GDM1 (cell line): ENCODE data around the gene ABAT.
"Not testable (repeated sequence)": the region's sequence is repeated elsewhere in the genome, so short reads cannot be mapped to it uniquely, and the experiment has no call there.

Source experiments
- DNase-seq: peaks from one replicate; lab custom pipeline; 2025; lab: John Stamatoyannopoulos, UW

ABAT gene

DNA sequence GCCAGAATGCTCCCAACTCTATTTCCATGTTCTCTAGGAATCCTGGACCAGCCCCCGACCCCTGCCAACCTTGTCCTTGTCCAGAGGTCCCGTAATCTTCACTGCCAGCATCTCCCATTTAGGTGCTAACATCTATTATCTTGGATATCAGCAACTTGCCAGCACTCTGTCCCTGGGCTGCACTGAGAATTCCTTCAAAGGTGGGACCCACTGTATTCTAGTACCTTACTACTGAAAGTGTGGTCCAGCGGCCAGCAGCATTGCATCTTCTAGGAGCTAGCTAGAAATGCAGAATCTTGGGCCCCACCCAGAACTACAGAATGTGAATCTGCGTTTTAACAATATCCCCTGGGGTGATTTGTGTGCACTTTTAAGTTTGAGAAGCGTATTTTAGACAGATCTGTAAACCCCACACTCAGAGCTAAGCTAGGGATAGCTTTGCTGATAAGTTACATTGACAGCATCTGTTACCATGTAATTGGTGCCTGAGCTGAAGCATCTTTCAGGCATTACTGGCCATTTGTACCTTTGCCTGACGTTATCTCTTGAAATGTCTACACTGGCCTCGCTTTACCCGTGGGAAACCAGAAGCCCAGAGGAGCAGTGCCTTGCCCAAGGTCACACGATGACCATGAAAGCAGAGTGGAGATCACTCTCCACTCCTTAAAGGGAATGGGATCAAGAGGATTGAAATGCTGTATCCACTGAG, 8.3 kb downstream of the ABAT start:
- no peak for DNase-seq

DNA sequence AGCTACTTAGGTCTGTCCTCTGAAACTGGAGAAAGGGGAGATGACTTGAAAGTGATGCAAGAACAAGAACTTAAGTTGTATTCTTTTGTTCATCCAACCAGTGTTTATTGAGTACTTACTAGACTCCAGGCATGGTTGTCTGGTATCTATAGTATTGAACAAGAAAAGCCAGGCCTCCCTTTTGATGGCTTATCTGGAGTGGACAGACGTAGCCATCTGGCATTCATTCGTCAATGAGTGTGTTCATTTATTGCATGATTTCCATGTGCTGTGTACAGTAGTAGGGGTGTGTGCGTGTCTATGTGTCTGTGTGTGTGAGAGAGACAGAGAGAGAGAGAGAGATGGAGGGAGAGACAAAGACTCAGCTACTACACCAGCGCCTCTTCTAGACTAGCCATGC, 9.2 kb downstream of the ABAT start:
- no peak for DNase-seq

DNA sequence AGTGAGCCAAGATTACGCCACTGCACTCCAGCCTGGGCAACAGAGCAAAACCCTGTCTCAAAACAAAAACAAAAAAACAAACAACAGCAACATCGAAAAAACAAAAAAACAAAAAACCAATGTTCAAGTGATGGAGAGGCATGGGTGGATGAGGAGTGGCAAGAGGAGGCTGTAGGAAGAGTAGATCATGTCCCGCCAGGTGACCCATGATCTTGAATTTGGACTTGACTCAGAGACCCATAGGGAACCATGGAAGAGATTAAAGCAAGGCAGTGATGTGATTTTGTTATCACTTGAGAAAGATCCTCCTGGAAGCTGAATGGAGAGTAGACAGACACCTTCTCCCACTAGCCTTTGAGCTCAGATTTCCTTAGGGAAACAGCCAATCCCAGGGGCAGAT, 11.2 kb downstream of the ABAT start:
- DNase-seq = no peak

DNA sequence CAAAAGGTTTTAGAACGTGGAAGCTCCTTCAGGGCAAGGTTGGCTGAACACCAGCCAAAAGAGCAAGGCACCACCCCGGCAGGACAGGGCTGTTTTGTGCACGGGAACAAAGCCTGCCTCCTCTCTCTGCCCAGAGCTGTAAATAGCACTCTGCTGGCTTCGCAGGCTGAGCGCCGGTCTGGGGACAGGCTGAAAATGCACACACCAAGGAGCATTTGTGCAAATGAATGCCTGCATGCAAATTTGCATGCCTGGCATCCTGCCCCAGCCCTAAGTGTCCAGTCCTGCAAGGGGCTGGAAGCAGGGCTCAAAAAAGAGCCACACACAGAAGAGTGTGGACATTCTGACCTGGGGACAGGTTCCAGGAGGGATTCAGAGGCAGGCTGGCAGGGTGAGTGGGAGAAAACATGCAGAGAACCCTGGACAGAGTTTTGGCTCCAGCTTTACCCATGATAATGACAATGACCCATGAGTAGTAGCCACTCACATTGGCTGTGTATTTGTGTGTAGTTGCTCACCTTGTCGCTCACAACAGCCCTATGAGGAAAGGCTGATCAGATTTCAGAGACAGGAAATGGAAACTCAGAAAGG, 11.7 kb downstream of the ABAT start:
- DNase-seq = no peak

DNA sequence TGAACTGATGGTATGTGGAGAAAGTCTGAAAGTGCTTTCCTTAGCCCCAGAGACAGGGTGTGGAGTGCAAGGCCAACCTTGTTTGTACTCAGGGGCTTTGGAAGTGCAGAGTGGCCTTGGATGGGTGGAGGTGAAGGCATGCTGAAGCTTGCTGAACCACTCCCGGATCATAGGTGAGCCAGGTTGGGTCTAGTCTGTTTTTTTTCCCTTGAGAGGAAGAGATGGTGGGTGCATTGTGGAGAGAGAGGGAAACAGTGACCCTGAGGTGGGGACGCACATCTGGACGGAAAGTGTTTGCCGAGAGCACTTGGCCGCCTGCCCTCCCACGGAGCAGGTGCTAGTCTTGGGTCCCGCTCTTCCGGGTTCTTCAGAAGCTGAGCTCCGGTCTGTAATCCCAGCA, 12.5 kb downstream of the ABAT start:
- no peak for DNase-seq

DNA sequence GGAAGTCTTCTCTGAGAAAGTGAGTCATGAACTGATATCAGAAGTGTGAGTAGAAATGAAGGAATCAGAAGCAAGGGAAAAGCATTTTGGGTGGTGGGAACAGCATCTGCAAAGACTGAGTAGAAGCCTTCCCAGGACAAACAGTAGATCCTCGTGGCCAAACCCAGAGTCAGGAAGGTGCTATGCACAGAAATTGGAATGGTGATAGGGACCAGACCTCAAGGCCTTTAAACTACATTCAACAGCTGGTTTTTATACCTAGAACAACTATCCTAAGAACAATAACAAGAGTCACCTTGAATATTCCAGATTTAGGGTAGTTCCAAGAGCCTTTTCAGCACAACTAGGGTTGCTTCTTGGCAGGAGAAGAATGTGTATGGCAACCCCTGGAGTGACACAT, 15.3 kb downstream of the ABAT start:
- DNase-seq = no peak

DNA sequence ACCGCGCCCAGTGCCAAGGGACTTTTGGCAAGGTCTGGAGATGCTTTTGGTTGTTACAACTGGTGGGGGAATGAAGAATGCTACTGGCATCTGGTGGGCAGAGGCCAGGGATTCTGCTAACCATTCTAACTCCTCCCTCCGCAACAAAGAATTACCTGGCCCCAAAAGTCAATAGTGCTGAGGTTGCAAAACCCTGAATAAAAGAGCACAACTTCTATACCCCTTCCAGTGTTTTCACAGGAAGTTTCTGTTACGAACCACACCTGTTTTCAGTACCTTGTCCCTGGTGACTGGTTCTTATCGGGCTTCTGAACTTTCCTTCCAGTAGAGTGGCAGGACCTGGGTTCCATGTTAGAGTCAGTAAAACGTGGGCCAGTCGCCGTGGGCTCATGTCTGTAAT, 17.3 kb downstream of the ABAT start:
- DNase-seq = no peak

DNA sequence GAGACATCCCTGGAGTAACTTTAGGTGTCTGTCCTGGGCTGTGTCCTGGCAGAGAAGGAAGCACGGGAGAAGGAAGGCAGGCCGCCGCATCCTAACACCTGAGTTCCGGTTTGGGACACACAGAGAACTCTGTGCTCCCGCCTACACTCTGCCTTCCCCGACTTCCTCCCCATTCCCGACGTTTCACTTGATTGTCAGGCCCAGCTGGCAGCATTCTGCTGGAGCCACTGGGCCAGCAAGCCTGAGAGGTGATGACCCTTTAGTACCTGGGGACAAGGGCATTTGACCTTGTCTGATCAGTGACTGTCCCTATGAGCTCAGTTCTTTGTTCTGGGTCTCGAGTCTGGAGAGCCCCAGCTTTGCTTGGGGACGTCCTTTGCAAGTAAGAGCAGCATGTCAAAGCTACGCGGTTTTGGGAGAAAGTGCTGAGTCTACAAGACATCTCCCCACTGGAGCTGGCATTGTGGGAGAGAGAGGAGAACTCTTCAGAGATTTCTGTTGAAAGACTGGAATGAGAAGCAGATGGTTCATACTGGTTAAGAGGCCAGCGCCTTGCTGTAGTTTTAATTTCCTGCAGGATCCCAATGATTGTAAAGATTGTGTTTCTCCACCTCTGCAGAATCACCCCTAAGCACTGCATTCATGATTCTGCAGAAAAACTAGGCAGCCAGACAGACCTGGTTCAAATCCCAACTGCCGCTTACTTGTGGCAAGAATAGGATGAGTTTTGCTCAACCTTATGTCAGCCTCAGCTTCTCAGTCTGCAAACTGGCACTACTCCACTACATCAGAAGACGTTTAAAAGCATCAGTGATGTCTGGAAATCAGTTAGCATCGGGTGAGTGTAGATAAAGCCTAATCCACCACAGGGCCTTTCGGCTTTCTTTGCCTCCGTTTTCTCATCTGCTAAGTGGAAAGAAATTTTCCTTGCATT, 20.6 kb downstream of the ABAT start:
- no peak for DNase-seq

DNA sequence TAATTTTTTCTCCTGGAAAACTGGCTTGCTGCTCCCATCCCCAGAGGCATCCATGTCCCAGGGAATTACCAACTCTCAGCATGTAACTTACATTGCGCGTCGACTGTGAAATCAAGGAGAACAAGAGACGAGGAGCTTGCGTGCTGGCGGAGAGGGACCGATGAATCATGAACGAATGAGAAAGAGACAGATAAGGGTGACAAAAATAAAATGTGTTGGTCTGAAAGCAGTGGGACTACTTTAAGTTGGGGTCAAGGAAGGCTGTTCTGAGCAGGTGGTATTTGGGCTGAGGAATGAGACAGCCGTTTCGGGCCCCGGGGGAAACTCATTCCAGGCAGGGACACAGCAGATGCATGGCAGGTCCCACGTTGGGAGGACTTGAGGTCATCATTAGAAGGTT, 22.5 kb downstream of the ABAT start:
- DNase-seq = no peak

DNA sequence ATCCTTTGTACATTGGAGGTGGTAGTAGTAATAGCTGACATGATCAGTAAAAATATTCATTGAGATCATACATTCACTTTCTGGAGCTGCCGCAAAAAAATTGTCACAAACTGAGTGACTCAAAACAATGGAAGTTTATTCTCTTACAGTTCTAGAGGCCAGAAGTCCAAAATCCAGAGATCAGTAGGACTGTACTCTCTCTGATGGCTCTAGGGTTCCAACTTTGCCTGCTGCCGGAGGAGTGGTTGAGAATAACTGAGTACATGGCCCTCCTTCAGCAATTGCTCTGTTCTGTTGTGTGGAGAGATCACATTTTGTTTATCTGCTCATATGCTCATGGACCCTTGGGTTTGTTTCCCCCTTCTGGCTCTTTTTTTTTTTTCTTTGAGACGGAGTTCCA, 23.5 kb downstream of the ABAT start:
- no peak for DNase-seq

DNA sequence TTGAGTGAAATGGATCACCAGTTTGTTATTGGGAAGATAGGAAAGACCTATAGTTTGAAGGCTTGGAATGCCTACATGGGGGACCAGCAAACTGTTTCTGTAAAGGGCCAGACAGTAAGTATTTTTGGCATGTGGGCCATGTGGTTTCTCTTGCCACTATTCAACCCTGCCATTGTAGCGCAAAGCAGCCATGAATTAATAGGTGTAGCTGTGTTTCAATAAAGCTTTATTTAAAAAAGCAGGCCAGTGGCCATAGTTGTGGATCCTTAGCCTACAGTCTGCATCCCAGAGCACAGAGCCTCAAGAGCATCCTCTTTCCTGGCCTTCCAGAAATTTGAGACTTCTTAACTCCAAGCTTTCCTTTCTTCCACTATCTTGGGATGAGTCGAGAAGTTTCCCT, 29.3 kb downstream of the ABAT start:
- DNase-seq = no peak

DNA sequence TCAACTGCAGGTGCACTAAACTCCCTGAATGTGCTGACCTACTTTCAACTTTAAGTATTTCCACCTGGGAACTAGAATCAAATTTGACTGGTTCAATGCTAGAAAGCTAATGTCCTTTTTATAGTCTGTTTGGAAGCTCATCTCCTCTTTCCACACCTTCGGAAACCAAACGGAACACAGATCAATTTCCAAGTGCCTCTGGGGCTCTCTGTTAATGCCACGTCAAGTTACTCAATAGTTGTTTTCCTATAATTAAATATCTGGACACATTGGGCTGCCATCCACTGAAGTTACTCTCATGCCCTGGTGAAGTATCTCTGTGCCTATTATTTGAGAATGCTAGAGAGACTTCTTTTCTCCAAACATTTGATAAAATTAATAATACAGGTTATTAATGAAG, 29.7 kb downstream of the ABAT start:
- DNase-seq = no peak

DNA sequence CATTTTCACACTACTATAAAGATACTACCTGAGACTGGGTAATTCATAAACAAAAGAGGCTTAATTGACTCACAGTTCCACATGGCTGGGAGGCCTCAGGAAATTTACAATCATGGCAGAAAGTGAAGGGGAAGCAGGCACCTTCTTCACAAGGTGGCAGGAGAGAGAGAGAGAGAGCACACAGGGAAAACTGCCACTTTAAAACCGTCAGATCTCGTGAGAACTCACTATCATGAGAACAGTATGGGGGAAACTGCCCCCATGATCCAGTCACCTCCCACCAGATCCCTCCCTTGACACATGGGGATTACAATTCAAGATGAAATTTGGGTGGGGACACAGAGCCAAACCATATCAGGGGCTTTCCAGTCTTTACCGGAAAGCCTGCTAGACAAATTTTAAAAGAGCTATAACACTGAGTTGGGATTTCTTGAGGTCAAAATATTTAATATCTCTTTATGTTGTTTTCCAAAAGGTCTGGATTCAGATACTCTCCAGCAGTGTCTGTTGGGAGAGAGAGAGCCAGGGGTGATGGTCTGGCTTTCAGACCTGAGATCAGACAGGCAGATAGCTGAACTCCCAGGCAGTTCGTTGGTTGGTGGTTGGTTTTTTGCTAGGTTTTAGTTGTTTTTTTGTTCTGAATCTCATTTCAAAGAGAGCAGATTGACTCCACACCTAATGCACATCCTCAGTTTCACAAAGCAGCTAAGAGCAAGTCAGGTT, 30.8 kb downstream of the ABAT start:
- not testable (repeated sequence) for DNase-seq

DNA sequence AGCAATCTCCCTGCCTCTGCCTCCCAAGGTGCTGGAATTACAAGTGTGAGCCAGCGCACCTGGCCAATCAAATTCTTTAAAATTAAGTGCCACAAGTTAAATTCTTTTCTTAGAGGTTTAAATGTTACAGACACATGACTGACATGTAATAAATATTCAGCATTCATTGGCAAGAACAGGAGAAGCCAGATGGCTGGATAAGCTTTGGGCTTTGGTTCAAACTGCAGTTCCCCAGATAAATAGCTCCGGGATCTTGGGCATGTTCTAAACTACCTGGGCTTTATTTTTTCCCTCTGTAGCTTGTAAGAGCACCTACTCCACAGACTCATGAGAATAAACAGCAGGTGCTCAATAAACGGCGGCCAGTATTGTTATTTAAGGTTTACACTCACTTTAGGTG, 34.1 kb downstream of the ABAT start:
- no peak for DNase-seq

DNA sequence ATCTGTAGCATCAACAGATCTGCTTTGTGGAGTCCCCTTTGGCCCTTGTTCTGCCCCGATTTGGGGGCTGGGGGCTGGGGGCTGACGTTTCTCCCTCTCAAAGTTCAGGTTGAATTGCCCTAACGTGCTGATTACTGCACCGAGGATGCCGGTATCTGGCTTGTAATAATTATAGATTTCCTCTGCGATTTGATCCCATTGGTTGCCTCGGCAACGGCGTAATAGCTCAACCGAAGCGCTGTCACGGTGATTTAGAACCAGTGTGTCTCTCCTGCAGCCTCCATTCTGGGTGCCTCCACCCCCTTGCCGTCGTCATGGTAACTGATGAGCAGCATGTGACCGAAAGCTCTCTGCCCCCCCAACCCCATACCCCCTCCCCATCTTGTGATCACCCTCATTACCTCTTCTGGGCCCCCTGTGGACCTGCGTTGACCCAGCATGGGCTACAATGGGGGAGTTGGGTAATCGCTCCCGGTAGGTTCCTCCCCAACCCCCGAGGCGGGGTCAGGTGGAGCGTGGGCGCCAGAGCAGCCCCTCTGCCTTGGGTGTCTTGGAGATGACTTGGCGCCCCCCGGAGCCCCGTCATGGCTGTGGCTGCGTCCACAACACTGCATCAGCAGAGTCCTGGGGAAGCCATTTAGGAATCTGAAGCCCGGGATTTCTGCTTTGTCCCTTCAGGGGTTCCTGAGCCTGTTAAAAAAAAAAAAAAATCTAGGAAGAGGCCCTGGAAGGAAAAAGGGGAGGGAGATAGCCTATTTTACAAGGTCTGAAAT, 38.4 kb downstream of the ABAT start:
- DNase-seq = no peak

DNA sequence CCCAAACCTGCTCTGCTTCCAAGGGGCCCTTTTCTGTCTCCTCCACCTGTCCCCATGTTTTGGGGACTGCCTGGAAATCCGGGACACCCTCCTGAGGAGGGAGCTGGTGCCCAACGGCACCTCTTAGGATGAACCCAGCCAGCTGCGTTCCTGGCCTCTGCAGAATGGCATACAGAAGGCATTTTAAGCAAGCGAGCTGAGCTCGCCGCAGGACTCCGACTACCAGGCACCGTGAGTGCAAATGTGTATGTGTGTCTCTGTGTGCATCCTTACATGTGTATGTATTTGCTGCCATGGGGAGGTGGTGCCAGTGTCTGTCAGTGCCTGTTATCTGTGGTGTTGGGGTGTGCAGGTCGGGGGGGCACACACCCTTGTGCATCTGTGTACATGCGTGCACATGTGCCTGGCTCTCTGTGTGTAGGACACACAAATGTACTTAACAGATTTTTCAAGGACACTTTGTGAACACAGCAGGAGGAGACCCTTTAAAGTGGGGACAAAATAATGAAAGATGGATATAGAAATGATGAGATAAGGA, 39.3 kb downstream of the ABAT start:
- no peak for DNase-seq

DNA sequence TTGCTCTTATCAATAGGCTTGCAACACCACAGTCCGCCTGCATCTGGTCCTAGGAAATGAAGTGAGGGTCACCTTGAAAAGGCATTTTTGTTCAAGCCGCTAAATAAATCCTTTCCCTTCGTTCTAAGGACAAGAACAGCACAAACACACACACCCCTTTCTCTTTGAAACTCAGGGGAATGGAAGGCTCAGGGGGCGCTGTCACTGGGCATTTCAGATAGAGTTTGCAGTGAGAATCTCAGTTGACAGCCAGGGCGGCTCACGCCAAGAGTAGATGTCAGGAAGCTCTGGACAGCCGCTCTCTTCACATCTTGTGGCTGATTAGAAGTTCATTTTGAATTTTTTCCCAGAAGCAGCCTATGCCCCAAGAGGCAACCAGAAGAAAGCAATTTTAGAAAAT, 39.8 kb downstream of the ABAT start:
- DNase-seq = no peak

DNA sequence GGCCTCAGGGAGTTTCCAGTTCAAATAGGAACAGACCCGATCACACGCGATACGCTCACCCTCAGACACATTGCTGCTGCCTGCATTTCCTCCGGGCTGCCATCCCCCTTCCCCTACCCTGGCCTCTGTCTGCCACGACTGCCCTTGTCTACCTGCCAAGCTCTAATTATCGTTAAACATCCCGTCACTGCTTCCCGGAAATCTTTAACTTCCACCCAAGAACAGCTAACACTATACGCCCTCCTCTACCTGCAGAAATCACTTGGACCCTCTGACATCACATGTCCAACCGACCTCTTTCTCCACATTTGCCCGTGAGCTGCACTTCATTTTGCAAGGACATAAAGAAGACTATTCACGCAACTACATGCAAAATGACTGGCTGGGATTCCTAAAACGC, 40.4 kb downstream of the ABAT start:
- no peak for DNase-seq

DNA sequence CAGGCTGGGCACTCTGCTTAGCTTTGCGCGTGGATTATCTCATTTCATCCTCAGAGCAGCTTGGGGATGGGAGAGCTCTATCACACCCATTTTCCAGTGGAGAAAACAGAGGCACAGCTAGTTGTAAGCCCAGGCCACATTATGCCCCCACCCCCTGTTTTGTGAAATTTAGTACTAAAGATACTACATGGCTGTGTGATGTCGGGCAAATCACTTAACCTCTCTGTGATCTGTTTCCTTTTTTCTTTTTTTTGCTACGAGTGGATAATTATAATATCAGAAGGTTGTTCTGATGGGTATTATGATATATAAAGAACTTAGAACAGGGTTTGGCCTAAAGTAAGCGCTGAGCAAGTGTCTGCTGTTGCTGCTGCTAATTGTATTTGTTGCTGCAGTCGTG, 41.6 kb downstream of the ABAT start:
- DNase-seq = no peak

DNA sequence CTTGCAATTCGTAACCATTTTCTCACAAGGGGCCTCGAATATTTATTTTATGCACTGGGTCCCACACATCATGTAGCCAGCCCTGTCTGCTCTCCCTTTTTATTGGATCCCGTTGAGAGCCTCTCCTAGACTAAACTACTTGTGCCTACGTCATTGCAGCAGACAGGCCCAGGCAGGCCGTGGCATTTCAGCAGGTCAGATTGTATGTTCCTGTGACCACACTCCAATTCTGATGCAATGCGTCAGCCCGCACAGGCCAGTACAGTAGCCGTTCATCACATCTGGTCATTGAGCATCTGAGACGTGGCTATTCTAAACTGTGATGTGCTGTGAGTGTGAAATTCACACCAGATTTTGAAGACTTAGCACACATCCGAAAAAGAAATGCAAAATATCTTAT, 42.2 kb downstream of the ABAT start:
- no peak for DNase-seq

DNA sequence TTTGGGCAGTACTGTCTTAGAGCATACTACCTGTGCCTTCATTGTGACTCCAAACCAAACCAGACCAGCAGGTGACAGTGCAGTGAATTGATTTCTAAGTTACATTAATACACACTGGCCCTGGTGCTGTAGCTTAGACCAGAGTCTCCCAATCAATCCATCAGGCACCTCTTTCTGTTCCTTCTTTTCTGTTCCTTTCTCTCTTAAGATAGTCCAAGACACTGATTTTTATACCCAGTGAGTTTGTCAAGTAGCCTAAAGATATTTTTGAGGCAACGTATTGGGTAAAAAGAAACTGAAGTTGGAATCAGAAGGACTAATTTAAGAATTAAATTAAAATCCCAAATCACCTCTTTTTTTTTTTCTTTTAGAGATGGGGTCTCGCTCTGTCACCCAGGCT, 43.1 kb downstream of the ABAT start:
- DNase-seq = no peak
